Effector memory CD4-positive, alpha-beta T cell (primary cell): Measurements from ENCODE around the gene SNX27.
"Not testable (repeated sequence)": the region's sequence is repeated elsewhere in the genome, so short reads cannot be mapped to it uniquely, and the experiment has no call there.

ENCODE experiments used
- DNase-seq, 3 donors: peaks; one replicate each; pipeline ENCODE4 v3.0.0-alpha.2; 2020
- H3K27ac ChIP-seq: 2 replicates; pipeline ENCODE4 v1.7.0; 2013; ENCODE audit warnings: mild to moderate bottlenecking, low read length, moderate library complexity; ENCODE audit not compliant: insufficient read depth, poor library complexity, severe bottlenecking
- H3K27me3 ChIP-seq: replicated peaks from 2 replicates; pipeline ENCODE4 v1.7.0; 2013; ENCODE audit warnings: mild to moderate bottlenecking, low read length; ENCODE audit not compliant: insufficient read depth, control insufficient read depth, poor library complexity, severe bottlenecking
- H3K36me3 ChIP-seq: 2 replicates; pipeline ENCODE4 v1.7.0; 2013; ENCODE audit warnings: mild to moderate bottlenecking, low read length, moderate library complexity; ENCODE audit not compliant: control insufficient read depth, insufficient read depth
- H3K4me1 ChIP-seq: 2 replicates; pipeline ENCODE4 v1.7.0; 2013; ENCODE audit warnings: low read length, mild to moderate bottlenecking; ENCODE audit not compliant: control insufficient read depth, insufficient read depth, poor library complexity, severe bottlenecking
- H3K4me3 ChIP-seq: 2 replicates; pipeline ENCODE4 v1.7.0; 2013; ENCODE audit warnings: low read length, low read depth, mild to moderate bottlenecking; ENCODE audit not compliant: insufficient read depth, poor library complexity, severe bottlenecking
- H3K9me3 ChIP-seq: 2 replicates; pipeline ENCODE4 v1.7.0; 2013; ENCODE audit warnings: mild to moderate bottlenecking, low read length, moderate library complexity; ENCODE audit not compliant: control insufficient read depth

The SNX27 gene

GRCh38 chr1:151661751-151662150 lies 49.9 kb downstream of the SNX27 start:
- no peaks in the 10 kb centered on the region for H3K27me3 ChIP-seq
- peaks cover 28% of the 10 kb centered on the region for H3K36me3 ChIP-seq
- no peak overlapping the region for H3K27ac ChIP-seq
- H3K4me3 ChIP-seq, result no peak overlapping the region
- DNase-seq, result no peak
- H3K9me3 ChIP-seq, result no peaks in the 10 kb centered on the region
- H3K4me1 ChIP-seq, result no peaks in the 10 kb centered on the region

GRCh38 chr1:151668090-151668489 lies 56.2 kb downstream of the SNX27 start:
- no peak overlapping the region for H3K27ac ChIP-seq
- no peak for DNase-seq
- no peaks in the 10 kb centered on the region for H3K27me3 ChIP-seq
- no peak overlapping the region for H3K4me3 ChIP-seq
- H3K9me3 ChIP-seq, result no peaks in the 10 kb centered on the region
- peaks cover 16% of the 10 kb centered on the region for H3K36me3 ChIP-seq
- no peaks in the 10 kb centered on the region for H3K4me1 ChIP-seq

DNA sequence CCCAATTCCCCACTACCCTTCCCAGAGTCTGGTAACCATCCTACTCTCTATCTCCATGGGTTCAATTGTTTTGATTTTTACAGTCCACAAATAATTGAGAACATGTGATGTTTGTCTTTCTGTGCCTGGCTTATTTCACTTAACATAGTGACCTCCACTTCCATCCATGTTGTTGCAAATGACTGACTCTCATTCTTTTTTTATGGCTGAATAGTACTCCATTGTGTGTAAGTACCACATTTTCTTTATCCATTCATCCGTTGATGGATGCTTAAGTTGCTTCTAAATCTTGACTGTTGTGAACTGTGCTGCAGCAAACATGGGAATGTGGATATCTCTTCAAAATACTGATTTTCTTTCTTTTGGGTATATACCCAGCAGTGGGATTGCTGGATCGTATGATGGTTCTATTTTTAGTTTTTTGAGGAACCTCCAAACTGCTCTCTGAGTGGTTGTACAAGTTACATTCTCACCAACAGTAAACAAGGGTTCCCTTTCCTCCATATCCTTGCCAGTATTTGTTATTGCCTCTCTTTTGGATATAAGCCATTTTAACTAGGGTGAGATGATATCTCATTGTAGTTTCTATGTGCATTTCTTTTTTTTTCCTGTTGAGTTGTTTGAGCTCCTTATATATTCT lies 58.3 kb downstream of the SNX27 start:
- not testable (repeated sequence) for H3K4me3 ChIP-seq, H3K9me3 ChIP-seq, H3K4me1 ChIP-seq, DNase-seq, H3K27me3 ChIP-seq, H3K27ac ChIP-seq
- H3K36me3 ChIP-seq, result peaks cover 13% of the 10 kb centered on the region

- no peaks in the 10 kb centered on the region for H3K4me1 ChIP-seq
- H3K9me3 ChIP-seq, result no peaks in the 10 kb centered on the region
- no peak for DNase-seq
- H3K36me3 ChIP-seq, result peaks cover 8% of the 10 kb centered on the region
- no peak overlapping the region for H3K27ac ChIP-seq
- H3K4me3 ChIP-seq, result no peak overlapping the region
- no peaks in the 10 kb centered on the region for H3K27me3 ChIP-seq
Measured at GRCh38 chr1:151673407-151673806, 61.6 kb downstream of the SNX27 start.

GRCh38 chr1:151680391-151680790 lies 68.5 kb downstream of the SNX27 start:
- Histone ChIP-seq H3K4me3 (no peak overlapping the region), H3K4me1 (no peaks in the 10 kb centered on the region), H3K9me3 (no peaks in the 10 kb centered on the region), H3K36me3 (peaks cover 7% of the 10 kb centered on the region), H3K27me3 (no peaks in the 10 kb centered on the region), H3K27ac (no peak overlapping the region)
- no peak for DNase-seq

GRCh38 chr1:151680826-151681225 lies 69.0 kb downstream of the SNX27 start:
- H3K27me3 ChIP-seq, result no peaks in the 10 kb centered on the region
- no peak overlapping the region for H3K27ac ChIP-seq
- no peak for DNase-seq
- no peaks in the 10 kb centered on the region for H3K9me3 ChIP-seq
- H3K4me3 ChIP-seq, result no peak overlapping the region
- no peaks in the 10 kb centered on the region for H3K4me1 ChIP-seq
- H3K36me3 ChIP-seq, result peaks cover 8% of the 10 kb centered on the region

DNA sequence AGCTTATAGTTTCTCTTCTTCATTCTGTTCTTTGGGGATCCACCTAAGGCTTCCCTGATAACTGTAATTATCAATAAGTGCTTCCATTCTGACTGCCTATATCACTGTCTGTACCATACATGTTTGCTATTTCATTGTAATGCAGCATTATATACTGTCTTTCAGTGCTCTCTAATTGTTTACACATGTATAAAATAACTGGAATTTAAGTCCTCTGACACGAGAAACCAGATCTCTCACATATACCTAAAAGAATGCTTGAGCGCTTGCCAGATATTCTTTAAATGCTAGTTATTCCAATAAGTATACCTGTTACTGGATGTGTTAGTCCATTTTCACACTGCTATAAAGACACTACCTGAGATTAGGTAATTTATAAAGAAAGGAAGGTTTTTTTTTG lies 70.1 kb downstream of the SNX27 start:
- H3K36me3 ChIP-seq, result peaks cover 13% of the 10 kb centered on the region
- no peaks in the 10 kb centered on the region for H3K27me3 ChIP-seq
- no peak overlapping the region for H3K27ac ChIP-seq
- no peak overlapping the region for H3K4me3 ChIP-seq
- no peaks in the 10 kb centered on the region for H3K4me1 ChIP-seq
- H3K9me3 ChIP-seq, result no peaks in the 10 kb centered on the region
- no peak for DNase-seq

- H3K27ac ChIP-seq, DNase-seq, H3K4me1 ChIP-seq, H3K4me3 ChIP-seq, H3K27me3 ChIP-seq, H3K9me3 ChIP-seq: not testable (repeated sequence)
- peaks cover 13% of the 10 kb centered on the region for H3K36me3 ChIP-seq
Measured at GRCh38 chr1:151682901-151683300, 71.1 kb downstream of the SNX27 start.

DNA sequence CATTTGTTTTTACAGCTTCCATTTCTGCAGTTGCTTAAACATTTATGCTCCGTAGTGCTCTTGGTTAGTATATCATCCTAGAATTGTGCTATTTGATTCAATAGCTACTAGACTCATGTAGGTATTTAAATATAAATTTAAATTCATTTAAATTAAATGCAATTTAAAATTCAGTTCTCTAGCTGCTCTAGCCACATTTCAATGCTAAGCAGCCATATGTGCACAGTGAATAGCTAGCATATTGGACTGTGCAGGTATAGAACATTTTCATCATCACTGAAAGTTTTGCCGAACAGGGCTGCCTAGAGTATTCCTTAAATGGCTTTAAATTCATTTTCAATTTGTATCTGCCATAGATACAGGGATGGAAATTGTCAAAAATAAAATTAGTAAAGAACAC lies 72.3 kb downstream of the SNX27 start:
- no peaks in the 10 kb centered on the region for H3K4me1 ChIP-seq
- peaks cover 13% of the 10 kb centered on the region for H3K36me3 ChIP-seq
- no peaks in the 10 kb centered on the region for H3K9me3 ChIP-seq
- no peak overlapping the region for H3K27ac ChIP-seq
- no peak overlapping the region for H3K4me3 ChIP-seq
- no peaks in the 10 kb centered on the region for H3K27me3 ChIP-seq
- DNase-seq, result no peak

DNA sequence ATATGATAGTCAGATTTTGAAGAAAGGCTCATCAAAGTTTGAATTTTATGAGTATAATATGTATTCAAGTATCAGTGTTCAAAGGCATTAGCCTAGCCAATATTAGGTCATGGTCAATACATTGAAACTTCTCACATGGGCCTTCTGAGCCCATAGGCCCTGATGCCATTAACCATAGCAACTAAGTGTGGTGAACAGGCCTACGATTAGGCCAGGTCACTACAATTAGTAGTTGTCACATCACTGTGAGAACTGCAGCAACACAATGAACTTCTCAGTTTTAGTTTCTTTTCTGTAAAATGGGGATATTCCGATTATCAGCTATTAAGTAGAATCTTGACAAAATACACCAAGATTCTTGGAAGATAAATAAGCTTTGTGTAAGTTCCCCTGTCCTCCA lies 74.7 kb downstream of the SNX27 start:
- no peak overlapping the region for H3K27ac ChIP-seq
- no peak for DNase-seq
- H3K27me3 ChIP-seq, result no peaks in the 10 kb centered on the region
- no peak overlapping the region for H3K4me3 ChIP-seq
- peaks cover 13% of the 10 kb centered on the region for H3K36me3 ChIP-seq
- H3K4me1 ChIP-seq, result no peaks in the 10 kb centered on the region
- H3K9me3 ChIP-seq, result no peaks in the 10 kb centered on the region
